ENCODE results near the gene TMEM163.

The TMEM163 gene

DNA sequence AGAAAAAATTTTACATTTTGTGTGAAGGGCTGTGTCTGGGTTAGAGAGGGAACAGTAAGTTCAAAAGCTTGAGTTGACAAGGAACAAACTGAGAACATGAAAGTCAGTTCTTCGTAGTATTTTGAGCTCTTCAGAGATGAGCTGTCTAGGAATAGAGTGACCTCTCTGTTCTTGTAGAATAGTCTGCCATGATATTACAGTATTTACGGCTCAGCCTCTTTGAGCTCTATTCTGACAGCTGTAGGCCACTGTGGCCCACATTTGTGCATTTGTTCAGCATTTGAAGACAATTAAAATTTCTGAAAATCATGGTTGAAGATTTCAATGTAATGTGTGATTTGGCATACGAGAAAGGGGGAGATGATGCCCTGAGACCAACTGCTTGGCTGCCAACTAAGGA is 292.1 kb downstream of the TMEM163 start:
- no peak overlapping the region for H3K4me3 ChIP-seq (ENCODE audit: low read depth, low read length)
- TF ChIP-seq, protein P1, sequence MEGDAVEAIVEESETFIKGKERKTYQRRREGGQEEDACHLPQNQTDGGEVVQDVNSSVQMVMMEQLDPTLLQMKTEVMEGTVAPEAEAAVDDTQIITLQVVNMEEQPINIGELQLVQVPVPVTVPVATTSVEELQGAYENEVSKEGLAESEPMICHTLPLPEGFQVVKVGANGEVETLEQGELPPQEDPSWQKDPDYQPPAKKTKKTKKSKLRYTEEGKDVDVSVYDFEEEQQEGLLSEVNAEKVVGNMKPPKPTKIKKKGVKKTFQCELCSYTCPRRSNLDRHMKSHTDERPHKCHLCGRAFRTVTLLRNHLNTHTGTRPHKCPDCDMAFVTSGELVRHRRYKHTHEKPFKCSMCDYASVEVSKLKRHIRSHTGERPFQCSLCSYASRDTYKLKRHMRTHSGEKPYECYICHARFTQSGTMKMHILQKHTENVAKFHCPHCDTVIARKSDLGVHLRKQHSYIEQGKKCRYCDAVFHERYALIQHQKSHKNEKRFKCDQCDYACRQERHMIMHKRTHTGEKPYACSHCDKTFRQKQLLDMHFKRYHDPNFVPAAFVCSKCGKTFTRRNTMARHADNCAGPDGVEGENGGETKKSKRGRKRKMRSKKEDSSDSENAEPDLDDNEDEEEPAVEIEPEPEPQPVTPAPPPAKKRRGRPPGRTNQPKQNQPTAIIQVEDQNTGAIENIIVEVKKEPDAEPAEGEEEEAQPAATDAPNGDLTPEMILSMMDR (IDR thresholded peaks at IDR 0.05; ENCODE audit: low read depth, low read length, missing control alignments): no peak
- DNase-seq (ENCODE audit: low read depth): no peak

- DNase-seq (ENCODE audit: low read depth): no peak
- no peak overlapping the region for H3K4me3 ChIP-seq (ENCODE audit: low read depth, low read length)
- TF ChIP-seq, protein P1 (IDR thresholded peaks at IDR 0.05; ENCODE audit: low read depth, low read length, missing control alignments): no peak
Observed at GRCh38 chr2:134425724-134426496, 292.9 kb downstream of the TMEM163 start.

DNA sequence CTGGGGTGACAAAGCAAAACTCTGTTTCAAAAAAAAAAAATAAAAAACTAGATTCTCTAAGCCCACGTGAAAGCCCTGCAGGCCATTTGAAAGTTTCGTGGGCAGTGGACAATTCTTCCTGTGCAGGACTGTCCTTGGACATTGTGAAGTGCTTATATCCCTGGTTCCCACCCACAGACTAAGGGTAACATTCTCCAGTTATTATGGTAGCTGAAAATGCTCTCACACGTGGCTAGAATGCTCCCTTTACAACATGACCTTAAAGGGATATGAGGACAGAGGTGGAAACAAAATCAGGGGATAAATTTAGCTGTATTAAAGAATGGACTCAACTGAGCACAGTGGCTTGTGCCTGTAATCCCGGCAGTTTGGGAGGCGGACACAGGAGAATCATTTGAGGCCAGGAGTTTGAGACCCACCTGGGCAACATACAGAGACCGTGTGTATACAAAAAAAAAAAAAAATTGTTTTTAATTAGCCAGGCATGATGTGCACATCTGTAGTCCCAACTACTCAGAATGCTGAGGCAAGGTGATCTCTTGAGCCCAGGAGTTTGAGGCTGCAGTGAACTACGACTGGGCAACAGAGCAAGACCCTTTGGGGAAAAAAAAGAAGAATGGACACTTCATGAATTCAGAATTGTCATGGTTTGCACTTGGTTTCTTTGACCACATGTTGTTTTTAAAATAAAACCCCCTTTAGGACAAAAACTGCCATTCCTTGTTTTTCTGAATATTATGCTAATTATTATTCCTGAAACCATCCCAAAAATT is 297.1 kb downstream of the TMEM163 start:
- no peak for DNase-seq (ENCODE audit: low read depth)
- TF ChIP-seq, protein P1 (IDR thresholded peaks at IDR 0.05; ENCODE audit: low read depth, low read length, missing control alignments): no peak
- no peak overlapping the region for H3K4me3 ChIP-seq (ENCODE audit: low read depth, low read length)

GRCh38 chr2:134420920-134421319 is 297.9 kb downstream of the TMEM163 start:
- no peak for DNase-seq (ENCODE audit: low read depth)
- no peak overlapping the region for H3K4me3 ChIP-seq (ENCODE audit: low read depth, low read length)
- TF ChIP-seq, protein P1 (IDR thresholded peaks at IDR 0.05; ENCODE audit: low read depth, low read length, missing control alignments): no peak

GRCh38 chr2:134420259-134420658 is 298.5 kb downstream of the TMEM163 start:
- DNase-seq (ENCODE audit: low read depth): no peak
- TF ChIP-seq, protein P1 (IDR thresholded peaks at IDR 0.05; ENCODE audit: low read depth, low read length, missing control alignments): no peak
- H3K4me3 ChIP-seq (ENCODE audit: low read depth, low read length): no peak overlapping the region

DNA sequence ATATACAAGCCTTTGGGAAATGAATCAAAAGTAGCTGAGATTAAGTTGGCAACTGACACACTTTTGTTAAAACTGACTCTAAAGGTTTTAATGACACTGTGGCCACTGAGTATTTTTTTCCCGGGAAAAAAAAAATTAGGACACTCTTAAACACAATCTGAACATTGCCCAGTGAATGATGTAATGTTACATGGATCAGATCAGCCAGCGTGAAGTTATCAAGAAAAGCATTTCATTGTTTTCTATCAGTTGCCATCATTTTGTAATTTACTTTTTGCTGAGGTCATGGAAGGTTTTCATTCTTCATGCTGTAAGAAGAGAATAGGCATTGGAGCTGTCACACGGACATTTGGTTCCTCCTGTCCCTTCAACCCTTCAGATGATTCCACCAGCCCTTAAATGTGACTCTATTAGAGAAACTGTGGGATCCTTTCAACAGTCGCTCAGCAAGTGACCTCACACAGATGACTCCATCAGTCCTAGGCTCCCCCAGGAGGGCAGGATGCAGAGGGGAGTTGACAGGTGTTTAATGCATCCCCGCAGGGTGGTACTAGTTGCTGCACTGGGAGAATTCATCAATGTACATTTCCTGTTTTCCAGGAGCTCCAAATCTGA is 300.7 kb downstream of the TMEM163 start:
- TF ChIP-seq, protein P1 (IDR thresholded peaks at IDR 0.05; ENCODE audit: low read depth, low read length, missing control alignments): no peak
- no peak for DNase-seq (ENCODE audit: low read depth)
- H3K4me3 ChIP-seq (ENCODE audit: low read depth, low read length): no peak overlapping the region

All from GM12864 (cell line).